Measurements from ENCODE around the gene RAC2. TPM values are rescaled to one million over a fixed set of nuclear protein-coding genes. Genes with fewer than 3 reads are reported as not detected.
"Not testable (repeated sequence)": the region's sequence is repeated elsewhere in the genome, so short reads cannot be mapped to it uniquely, and the experiment has no call there.

RAC2 gene
- polyA plus RNA-seq, 10 donors, result 4.5 to 26.8 (median 6.9) TPM

DNA sequence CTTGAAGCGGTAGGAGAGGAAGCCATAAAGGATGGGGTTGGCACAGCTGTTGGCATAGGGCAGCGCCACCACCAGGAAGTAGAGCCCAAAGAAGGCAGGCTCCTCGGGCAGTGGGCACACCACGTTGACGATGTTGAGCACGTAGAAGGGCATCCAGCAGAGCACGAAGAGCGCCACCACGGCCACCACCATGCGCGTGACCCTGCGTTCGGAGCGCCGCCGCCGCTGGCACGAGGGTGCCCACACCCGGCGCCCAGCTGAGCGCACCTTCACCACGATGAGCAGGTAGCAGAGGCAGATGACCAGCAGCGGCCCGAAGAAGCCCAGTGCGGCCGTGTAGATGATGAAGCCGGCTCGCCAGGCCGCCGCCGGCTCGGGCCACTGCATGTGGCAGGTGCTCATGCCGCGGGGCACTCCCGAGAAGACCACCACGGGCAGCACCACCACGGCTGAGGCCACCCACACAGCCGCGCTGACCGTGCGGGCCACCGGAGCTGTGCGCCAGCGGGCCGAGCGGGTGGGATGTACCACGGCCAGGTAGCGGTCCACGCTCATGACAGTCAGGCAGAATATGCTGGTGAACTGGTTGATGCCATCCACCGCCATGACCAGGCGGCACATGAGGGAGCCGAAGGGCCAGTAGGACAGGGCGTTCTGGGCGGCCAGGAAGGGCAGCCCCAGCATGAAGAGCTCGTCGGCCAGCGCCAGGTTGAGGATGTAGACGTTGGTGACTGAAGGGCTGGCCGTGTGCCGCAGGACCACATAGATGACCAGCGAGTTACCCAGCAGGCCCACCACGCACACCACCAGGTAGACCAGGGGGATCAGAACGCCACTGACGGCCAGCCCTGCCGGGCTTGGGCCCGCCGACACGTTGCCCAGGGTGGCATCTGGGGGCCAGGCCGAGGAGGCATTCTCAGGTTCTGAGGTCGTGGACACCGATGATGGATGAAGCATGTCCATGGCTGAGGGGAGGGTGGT, 36.9 kb downstream of the RAC2 start:
- DNase-seq, result no peak

DNA sequence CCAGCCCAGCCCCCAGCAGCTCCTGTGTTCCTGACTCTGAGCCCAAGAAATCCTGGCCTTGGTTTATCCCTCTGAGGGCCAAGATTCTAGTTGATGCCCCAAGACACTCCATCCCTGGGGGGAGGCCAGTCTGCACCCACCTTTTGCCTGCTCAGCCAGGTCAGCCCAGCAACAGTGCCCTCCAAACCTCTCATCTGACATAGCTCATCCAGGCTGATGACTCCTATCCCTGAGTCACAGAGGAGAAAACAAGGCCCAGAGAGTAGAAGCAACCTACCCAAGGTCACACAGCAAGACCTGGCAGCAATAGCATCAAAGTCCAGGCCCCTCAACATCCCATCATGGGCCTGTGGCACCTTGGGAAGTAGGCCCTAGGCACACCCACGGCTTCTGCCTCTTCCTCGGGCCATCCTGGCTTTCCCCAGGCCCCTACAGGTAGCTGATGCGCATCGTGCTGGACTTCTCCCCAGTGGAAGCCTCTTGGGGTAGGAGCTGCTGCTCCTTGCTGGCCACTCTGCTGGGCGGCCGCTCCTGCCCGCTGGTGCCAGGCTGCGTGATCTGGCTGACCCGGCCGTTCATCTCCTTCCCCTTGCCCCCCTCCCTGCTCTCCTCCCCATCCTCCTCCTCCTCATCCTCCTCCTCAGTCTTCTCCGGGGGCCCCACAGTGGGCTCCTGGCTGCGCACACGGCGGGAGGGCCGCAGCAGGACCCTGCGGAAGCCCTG, 37.8 kb downstream of the RAC2 start:
- DNase-seq, result no peak

- DNase-seq, result no peak
Observed at GRCh38 chr22:37205046-37205445, 39.0 kb downstream of the RAC2 start.

DNA sequence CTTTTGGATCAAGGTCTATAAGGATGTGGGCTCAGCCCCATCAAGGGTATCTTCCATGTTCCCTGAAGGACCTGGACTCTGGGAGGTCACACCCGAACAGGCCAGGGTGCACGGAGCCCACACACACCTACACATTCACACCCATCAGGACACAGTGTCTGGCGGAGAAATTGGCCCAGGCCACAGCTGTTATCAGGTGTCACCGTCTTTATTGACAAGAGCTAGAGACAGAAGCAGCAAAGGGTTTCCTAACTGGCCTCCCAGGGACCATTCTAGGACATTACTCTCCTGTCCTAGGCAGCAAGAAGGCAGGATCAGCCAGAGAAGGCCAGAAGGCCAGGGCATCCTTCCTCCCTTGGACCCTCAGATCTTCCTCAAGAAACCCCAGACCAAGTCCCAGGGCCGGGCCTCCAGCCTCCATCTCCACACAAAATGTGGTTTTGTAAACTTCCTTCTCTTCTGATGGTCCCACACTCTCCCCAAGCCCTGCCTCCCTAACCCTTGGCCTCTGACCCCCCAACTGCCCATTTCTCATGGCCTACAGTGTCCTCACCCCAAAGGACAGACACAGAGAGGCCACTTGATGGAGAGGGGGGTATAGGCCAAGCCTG, 39.9 kb downstream of the RAC2 start:
- DNase-seq, result no peak

- DNase-seq, result no peak
Observed at GRCh38 chr22:37203354-37204044, 40.6 kb downstream of the RAC2 start.

GRCh38 chr22:37202716-37203115, 41.4 kb downstream of the RAC2 start:
- no peak for DNase-seq

GRCh38 chr22:37202001-37202555, 42.0 kb downstream of the RAC2 start:
- DNase-seq, result no peak

DNA sequence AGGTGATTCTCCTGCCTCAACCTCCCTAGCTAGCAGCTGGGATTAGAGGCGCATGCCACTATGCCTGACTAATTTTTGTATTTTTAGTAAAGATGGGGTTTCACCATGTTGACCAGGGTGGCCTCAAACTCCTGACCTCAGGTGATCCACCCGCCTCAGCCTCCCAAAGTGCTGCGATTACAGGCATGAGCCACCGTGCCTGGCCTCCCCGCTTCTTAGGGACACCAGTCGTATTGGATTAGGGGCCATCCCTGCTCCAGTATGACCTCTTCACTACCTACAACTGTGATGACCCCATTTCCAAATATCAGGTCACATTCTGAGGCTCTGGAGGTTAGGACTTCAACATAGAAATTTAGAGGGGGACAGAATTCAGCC, 42.6 kb downstream of the RAC2 start:
- DNase-seq, result not testable (repeated sequence)

DNA sequence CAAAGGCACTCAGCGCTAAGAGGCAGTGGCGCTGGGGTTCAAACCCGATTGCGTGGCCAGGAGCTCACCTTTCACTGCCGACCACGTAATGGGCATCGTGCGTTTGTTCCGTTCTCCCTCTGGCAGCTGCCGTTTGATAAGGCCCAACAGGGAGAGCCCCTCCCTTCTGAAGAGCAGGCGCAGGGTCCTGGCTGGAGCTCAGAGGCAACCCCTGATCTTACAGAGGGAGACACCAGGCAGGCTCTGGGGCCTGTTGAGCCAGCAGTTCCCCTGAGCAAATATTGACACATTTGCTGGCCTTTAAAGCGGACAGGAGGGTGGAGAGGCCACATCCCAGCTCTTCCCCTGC, 44.3 kb downstream of the RAC2 start:
- DNase-seq, result no peak

DNA sequence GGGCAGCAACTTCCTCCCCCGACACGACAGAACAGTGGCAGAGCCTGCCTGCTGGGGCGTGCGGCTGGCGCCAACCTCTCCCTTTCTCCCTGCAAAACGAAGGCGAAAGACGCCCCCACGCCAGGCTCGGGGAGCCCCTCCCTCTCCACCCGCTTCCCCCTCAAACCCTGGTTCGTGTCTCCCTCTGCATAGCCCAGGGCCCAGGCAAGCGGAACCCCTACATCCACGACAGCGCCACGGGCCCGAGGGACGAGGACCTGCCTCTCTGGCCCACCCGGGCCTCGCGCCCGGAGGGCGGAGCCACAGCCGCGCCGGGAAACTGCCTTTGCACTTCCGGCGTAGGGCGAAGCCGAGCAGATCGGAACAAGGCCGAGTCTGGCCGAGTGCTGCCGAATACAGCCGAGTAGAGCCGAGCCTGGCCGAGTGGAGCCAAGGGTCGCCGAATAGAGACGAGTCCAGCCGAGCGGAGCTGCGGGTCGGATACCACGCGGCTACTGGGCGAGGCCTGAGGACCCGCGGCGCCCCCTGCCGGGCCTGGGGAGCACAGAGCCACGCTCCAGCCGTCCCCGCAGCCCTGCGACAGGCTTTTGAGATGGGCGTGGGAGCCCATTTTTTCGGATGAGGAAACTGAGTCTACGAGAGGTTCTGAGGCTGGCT, 44.8 kb downstream of the RAC2 start:
- DNase-seq, result peak; percentile 98 to 100 (median 99)

GRCh38 chr22:37198258-37199102, 45.6 kb downstream of the RAC2 start:
- peak in 2 of 3 donors; percentile 89 to 92 for DNase-seq

DNA sequence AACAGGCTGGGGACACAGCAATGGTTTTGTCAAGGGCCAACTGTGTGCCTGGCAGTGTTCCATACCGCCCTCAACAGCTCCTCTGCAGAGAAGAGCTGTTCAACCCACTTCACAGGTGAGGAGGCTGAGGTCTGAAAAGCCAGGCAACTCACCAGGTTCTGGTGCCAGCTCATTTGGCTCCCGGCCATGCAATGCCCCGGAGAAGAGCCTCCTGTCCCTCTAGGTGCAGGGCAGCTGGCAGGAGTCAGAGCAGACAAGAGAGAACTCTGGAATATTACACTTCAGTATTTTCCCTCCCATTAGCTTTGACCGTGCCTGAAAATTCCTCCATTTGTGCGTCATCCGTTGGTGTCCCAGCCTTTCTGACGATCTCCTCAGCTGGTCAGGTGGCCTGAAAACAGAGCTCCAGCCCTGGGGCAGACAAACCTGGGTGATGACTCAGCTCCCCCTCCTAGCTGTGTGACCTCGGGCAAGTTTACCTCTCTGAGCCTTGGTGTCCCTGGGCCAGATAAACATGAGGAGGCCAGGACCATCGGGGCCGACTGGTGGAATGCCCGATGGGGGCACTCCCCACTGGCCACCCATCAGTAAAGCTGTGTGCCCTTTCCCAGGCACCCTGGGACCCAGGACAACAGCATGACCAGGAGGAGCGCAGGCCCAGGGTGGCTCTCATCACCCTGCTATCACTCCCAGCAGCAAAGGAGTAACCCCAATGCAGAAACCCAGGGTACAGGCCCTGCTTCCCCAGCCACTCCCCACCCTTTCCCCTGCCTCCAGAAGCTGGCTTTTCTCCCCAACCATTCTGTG, 46.4 kb downstream of the RAC2 start:
- DNase-seq, result peak in 2 of 3 donors; percentile 59 to 71

- DNase-seq, result peak in 2 of 3 donors; percentile 80 to 90
Observed at GRCh38 chr22:37196539-37197450, 47.3 kb downstream of the RAC2 start.

- DNase-seq, result no peak
Observed at GRCh38 chr22:37195921-37196320, 48.1 kb downstream of the RAC2 start.

DNA sequence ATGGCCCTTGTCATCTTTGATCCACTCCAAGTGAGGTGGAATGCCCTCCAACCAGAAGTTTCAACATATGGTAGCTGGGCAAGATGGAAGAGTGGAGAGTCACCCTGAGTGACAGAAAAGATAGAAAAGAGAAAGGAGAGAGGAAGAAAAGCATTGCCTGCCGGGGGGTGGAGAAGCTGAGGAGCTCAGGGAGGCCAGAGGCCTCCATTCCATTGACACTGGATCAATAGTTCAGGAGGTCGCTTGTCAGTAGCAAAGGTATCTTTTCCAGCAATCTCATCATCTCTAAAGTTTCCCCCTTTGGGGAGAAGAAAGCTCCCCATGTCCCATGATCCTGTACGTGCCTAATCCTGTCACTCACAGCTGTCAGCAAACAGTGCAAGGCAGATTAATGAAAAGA, 49.3 kb downstream of the RAC2 start:
- no peak for DNase-seq

- peak in 1 of 3 donors; percentile 48 for DNase-seq
Observed at GRCh38 chr22:37193629-37194191, 50.4 kb downstream of the RAC2 start.

- no peak for DNase-seq
Observed at GRCh38 chr22:37192741-37193140, 51.3 kb downstream of the RAC2 start.

DNA sequence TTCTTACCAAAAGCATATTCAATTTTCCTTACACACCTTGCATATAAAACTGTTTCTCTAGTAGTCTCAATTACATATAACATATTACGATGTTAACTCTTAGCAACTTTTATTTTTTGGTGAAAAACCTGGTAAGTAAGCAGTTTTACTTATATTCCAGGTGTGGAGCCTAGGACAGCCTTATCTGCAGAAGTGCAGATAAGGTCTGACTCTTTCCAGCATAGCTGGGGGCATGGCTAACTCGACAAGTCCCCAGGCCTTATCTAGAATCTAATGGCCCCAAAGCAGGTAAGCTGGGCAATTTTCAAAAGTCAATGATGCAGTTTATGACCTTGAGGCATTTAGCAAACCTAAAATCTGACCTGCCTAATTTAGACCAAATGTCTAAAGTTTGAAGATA, 51.9 kb downstream of the RAC2 start:
- no peak for DNase-seq

All from muscle of back (tissue), 11 donors.